Glutamatergic neuron (in vitro differentiated cells): ENCODE results near the gene ZBTB16. TPM values are rescaled to one million over a fixed set of nuclear protein-coding genes. Genes with fewer than 3 reads are reported as not detected.

ENCODE experiments used
- DNase-seq: peaks from one replicate; pipeline ENCODE4 v3.0.0; 2022
- H3K27ac Mint-ChIP-seq: one replicate; pipeline ENCODE4 v1.8.0; 2020; ENCODE audit warnings: mild to moderate bottlenecking, mixed read lengths, inconsistent platforms; ENCODE audit not compliant: unreplicated experiment
- H3K27me3 Mint-ChIP-seq: one replicate; pipeline ENCODE4 v1.8.0; 2020; ENCODE audit warnings: mild to moderate bottlenecking, moderate library complexity, mixed read lengths, inconsistent platforms; ENCODE audit not compliant: unreplicated experiment
- H3K36me3 Mint-ChIP-seq: one replicate; pipeline ENCODE4 v1.8.0; 2020; ENCODE audit warnings: mild to moderate bottlenecking, mixed read lengths, inconsistent platforms; ENCODE audit not compliant: unreplicated experiment
- H3K4me1 Mint-ChIP-seq: one replicate; pipeline ENCODE4 v1.8.0; 2020; ENCODE audit warnings: mild to moderate bottlenecking, low read depth, mixed read lengths, inconsistent platforms; ENCODE audit not compliant: unreplicated experiment
- H3K4me3 Mint-ChIP-seq: one replicate; pipeline ENCODE4 v1.8.0; 2020; ENCODE audit warnings: mild to moderate bottlenecking, mixed read lengths, inconsistent platforms; ENCODE audit not compliant: unreplicated experiment
- H3K9me3 Mint-ChIP-seq: one replicate; pipeline ENCODE4 v1.8.0; 2020; ENCODE audit warnings: mild to moderate bottlenecking, moderate library complexity, mixed read lengths, inconsistent platforms; ENCODE audit not compliant: unreplicated experiment
- CTCF ChIP-seq: fragments of 200-600 bp; sonication (generic); IDR thresholded peaks from one replicate; pipeline ENCODE4 v1.5.0; 2021; ENCODE audit not compliant: partially characterized antibody, unreplicated experiment
- total RNA-seq: library from RNA; stranded (reverse); fragmentation: NEBNext Ultra II Directional; extraction: Animal tissue kit (Norgen Biotek cat#: 25700); gene quantifications from one replicate; pipeline ENCODE4 v1.2.1, GENCODE V29; 2021; ENCODE audit not compliant: unreplicated experiment

Gene ZBTB16
- total RNA-seq, 1 donor from 2014 or later: 9.0 TPM

GRCh38 chr11:114159320-114159719 lies 99.8 kb downstream of the ZBTB16 start:
- H3K9me3 Mint-ChIP-seq: peaks cover 6% of the 10 kb centered on the region
- peaks cover 2% of the 10 kb centered on the region for H3K27me3 Mint-ChIP-seq
- H3K36me3 Mint-ChIP-seq: no peaks in the 10 kb centered on the region
- H3K4me1 Mint-ChIP-seq: peaks cover 29% of the 10 kb centered on the region
- H3K4me3 Mint-ChIP-seq: no peak overlapping the region
- peak overlapping the region; percentile 66 for H3K27ac Mint-ChIP-seq
- no peak for TF ChIP-seq CTCF
- no peak for DNase-seq

GRCh38 chr11:114159802-114160632 lies 100.5 kb downstream of the ZBTB16 start:
- H3K9me3 Mint-ChIP-seq: peaks cover 6% of the 10 kb centered on the region
- H3K27ac Mint-ChIP-seq: peak overlapping the region; percentile 66
- DNase-seq: peak; percentile 70
- no peaks in the 10 kb centered on the region for H3K36me3 Mint-ChIP-seq
- peaks cover 2% of the 10 kb centered on the region for H3K27me3 Mint-ChIP-seq
- H3K4me1 Mint-ChIP-seq: peaks cover 35% of the 10 kb centered on the region
- no peak overlapping the region for H3K4me3 Mint-ChIP-seq
- TF ChIP-seq CTCF: no peak

- H3K4me1 Mint-ChIP-seq: peaks cover 35% of the 10 kb centered on the region
- no peak for DNase-seq
- H3K4me3 Mint-ChIP-seq: no peak overlapping the region
- no peaks in the 10 kb centered on the region for H3K36me3 Mint-ChIP-seq
- peaks cover 6% of the 10 kb centered on the region for H3K9me3 Mint-ChIP-seq
- TF ChIP-seq CTCF: no peak
- H3K27ac Mint-ChIP-seq: no peak overlapping the region
- H3K27me3 Mint-ChIP-seq: peaks cover 2% of the 10 kb centered on the region
Observed at GRCh38 chr11:114160894-114161293, 101.4 kb downstream of the ZBTB16 start.

DNA sequence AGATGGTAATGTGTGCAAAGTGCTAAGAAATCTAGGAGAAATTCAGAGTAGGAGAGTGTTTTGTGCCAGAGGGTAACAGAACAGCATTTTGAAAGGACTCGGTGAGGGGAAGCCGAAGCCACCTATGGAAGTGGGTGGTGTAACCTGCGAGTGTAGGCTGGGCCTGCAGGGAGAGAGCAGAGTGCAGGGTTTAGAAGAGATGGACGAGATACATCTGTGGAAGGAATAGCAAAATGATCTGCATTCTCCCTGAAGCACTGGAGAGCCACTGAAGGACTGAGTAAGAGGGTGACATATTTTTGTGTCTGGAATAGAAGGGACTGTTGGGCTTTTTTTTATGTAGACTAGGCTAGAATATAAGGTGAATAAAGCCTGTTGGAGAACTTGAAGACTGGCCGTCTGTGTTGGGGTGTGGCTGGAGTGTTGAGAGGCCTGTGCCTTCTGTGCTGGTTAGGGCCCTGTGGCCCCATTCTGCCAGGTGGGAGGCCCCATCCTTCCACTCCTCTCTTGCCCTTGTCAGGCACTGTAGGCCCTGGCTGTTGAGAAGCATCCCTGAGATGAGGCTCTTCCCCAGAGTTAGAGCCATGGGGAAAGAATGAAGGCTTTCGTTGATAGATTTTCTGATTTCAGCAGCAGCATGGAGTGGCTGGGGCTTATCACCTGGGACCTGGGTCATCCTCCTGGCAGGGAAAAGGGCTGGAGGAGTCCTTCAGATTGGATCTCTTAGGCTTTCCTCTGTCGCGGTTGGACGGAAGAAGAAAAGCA lies 102.2 kb downstream of the ZBTB16 start:
- peaks cover 5% of the 10 kb centered on the region for H3K27me3 Mint-ChIP-seq
- no peaks in the 10 kb centered on the region for H3K36me3 Mint-ChIP-seq
- peaks cover 41% of the 10 kb centered on the region for H3K4me1 Mint-ChIP-seq
- TF ChIP-seq CTCF: no peak
- no peak overlapping the region for H3K27ac Mint-ChIP-seq
- no peak overlapping the region for H3K4me3 Mint-ChIP-seq
- H3K9me3 Mint-ChIP-seq: peaks cover 6% of the 10 kb centered on the region
- no peak for DNase-seq

- H3K27ac Mint-ChIP-seq: no peak overlapping the region
Observed at GRCh38 chr11:114162719-114163123, 103.2 kb downstream of the ZBTB16 start.

More at GRCh38 chr11:114162719-114163123, 103.2 kb downstream of the ZBTB16 start:
- no peak for DNase-seq
- H3K4me3 Mint-ChIP-seq: no peak overlapping the region
- H3K27me3 Mint-ChIP-seq: peaks cover 5% of the 10 kb centered on the region
- peaks cover 51% of the 10 kb centered on the region for H3K4me1 Mint-ChIP-seq
- no peaks in the 10 kb centered on the region for H3K36me3 Mint-ChIP-seq
- TF ChIP-seq CTCF: no peak
- H3K9me3 Mint-ChIP-seq: peaks cover 6% of the 10 kb centered on the region
